Kasumi-1 (cell line): ENCODE measurements around the gene EEFSEC.

Experiments used
- DNase-seq, 2 experiments: peaks; one replicate each; lab custom pipeline; 2025; lab: John Stamatoyannopoulos, UW

The EEFSEC gene

GRCh38 chr3:128352326-128352725, 199.0 kb downstream of the EEFSEC start:
- DNase-seq: no peak

- no peak for DNase-seq
Measured at GRCh38 chr3:128353361-128353965, 200.2 kb downstream of the EEFSEC start.

- no peak for DNase-seq
Measured at GRCh38 chr3:128353991-128354687, 200.9 kb downstream of the EEFSEC start.

- DNase-seq: no peak
Measured at GRCh38 chr3:128354788-128355542, 201.7 kb downstream of the EEFSEC start.

- no peak for DNase-seq
Measured at GRCh38 chr3:128355543-128355919, 202.2 kb downstream of the EEFSEC start.

GRCh38 chr3:128356822-128357221, 203.5 kb downstream of the EEFSEC start:
- no peak for DNase-seq

GRCh38 chr3:128357538-128357937, 204.3 kb downstream of the EEFSEC start:
- DNase-seq: no peak

GRCh38 chr3:128358156-128358895, 205.0 kb downstream of the EEFSEC start:
- no peak for DNase-seq

GRCh38 chr3:128359060-128359664, 205.9 kb downstream of the EEFSEC start:
- no peak for DNase-seq

GRCh38 chr3:128359846-128360642, 206.8 kb downstream of the EEFSEC start:
- no peak for DNase-seq

GRCh38 chr3:128360705-128361271, 207.5 kb downstream of the EEFSEC start:
- no peak for DNase-seq

GRCh38 chr3:128362026-128362965, 209.0 kb downstream of the EEFSEC start:
- no peak for DNase-seq

- no peak for DNase-seq
Measured at GRCh38 chr3:128364291-128364690, 211.0 kb downstream of the EEFSEC start.

- DNase-seq: no peak
Measured at GRCh38 chr3:128364808-128365360, 211.6 kb downstream of the EEFSEC start.

- DNase-seq: no peak
Measured at GRCh38 chr3:128366136-128366535, 212.9 kb downstream of the EEFSEC start.

GRCh38 chr3:128366652-128367051, 213.4 kb downstream of the EEFSEC start:
- no peak for DNase-seq

GRCh38 chr3:128367221-128367620, 213.9 kb downstream of the EEFSEC start:
- DNase-seq: no peak

- no peak for DNase-seq
Measured at GRCh38 chr3:128367761-128368160, 214.5 kb downstream of the EEFSEC start.

- no peak for DNase-seq
Measured at GRCh38 chr3:128368626-128369025, 215.3 kb downstream of the EEFSEC start.
